K562 (cell line): Measurements from ENCODE around the gene CCDC9B. TPM values are rescaled to one million over a fixed set of nuclear protein-coding genes. Genes with fewer than 3 reads are reported as not detected.

Source experiments
- ASH1L ChIP-seq: fragments of 450-650 bp; IDR thresholded peaks from 2 replicates; pipeline ENCODE4 v1.6.1; 2018; ENCODE audit warnings: borderline replicate concordance, mild to moderate bottlenecking, low read depth; ENCODE audit not compliant: partially characterized antibody
- CGGBP1 ChIP-seq: fragments of 250-450 bp; sonication (Bioruptor Pico); IDR thresholded peaks from 2 replicates; pipeline ENCODE4 v1.9.0; 2021; ENCODE audit warnings: mild to moderate bottlenecking
- CHD4 ChIP-seq: fragments of 200-600 bp; sonication (generic); IDR thresholded peaks from 3 replicates; pipeline ENCODE4 v1.6.1; 2012; ENCODE audit warnings: low read depth, mild to moderate bottlenecking, mixed read lengths, low read length, inconsistent platforms; ENCODE audit not compliant: insufficient read depth, insufficient replicate concordance, poor library complexity, severe bottlenecking
- DACH1 ChIP-seq: fragments of 450-650 bp; IDR thresholded peaks from 2 replicates; pipeline ENCODE4 v1.6.1; 2018; ENCODE audit not compliant: partially characterized antibody
- ESRRB ChIP-seq: fragments of 250-450 bp; sonication (Bioruptor Pico); IDR thresholded peaks from 2 replicates; pipeline ENCODE4 v1.5.0; 2020; ENCODE audit warnings: mild to moderate bottlenecking, moderate library complexity, borderline replicate concordance
- NCOA6 ChIP-seq: fragments of 450-650 bp; IDR thresholded peaks from 2 replicates; pipeline ENCODE4 v1.6.1; 2017; ENCODE audit warnings: mild to moderate bottlenecking
- PBX2 ChIP-seq, 2 experiments: IDR thresholded peaks in 1 of 2; conservative IDR thresholded peaks in 1 of 2; 2 replicates each; pipeline ENCODE4 v1.6.1; 2016; ENCODE audit warnings: low read depth in 2 of 2, mild to moderate bottlenecking in 1 of 2, missing compliant biosample characterization in 1 of 2, missing genetic modification characterization in 1 of 2, moderate library complexity in 1 of 2
- PHB2 ChIP-seq: fragments of 450-650 bp; IDR thresholded peaks from 2 replicates; pipeline ENCODE4 v1.6.1; 2017; ENCODE audit warnings: low read depth
- RBM15 ChIP-seq: fragments of 200-400 bp; formaldehyde crosslinking; IDR thresholded peaks from 2 replicates; pipeline ENCODE4 v1.6.1; 2018; ENCODE audit warnings: mild to moderate bottlenecking, low read length, moderate library complexity; ENCODE audit not compliant: insufficient read depth
- ZNF224 ChIP-seq: sonication (generic); formaldehyde crosslinking; IDR thresholded peaks from 2 replicates; pipeline ENCODE4 v1.8.0; 2022; ENCODE audit warnings: mild to moderate bottlenecking, missing genetic modification reagents
- ZNF57 ChIP-seq: fragments of 450-650 bp; formaldehyde crosslinking; IDR thresholded peaks from 2 replicates; pipeline ENCODE4 v1.4.0; 2020; ENCODE audit warnings: mild to moderate bottlenecking, moderate library complexity
- ZNF780A ChIP-seq: fragments of 250-450 bp; sonication (Bioruptor Pico); IDR thresholded peaks from 2 replicates; pipeline ENCODE4 v1.5.0; 2021; ENCODE audit warnings: mild to moderate bottlenecking
- ZNF785 ChIP-seq: fragments of 250-450 bp; sonication (Bioruptor Pico); IDR thresholded peaks from 2 replicates; pipeline ENCODE4 v1.4.0; 2020; ENCODE audit warnings: mild to moderate bottlenecking
- ZNF79 ChIP-seq: fragments of 250-450 bp; sonication (Bioruptor Pico); IDR thresholded peaks from 2 replicates; pipeline ENCODE4 v1.4.0; 2020; ENCODE audit warnings: low read depth, mild to moderate bottlenecking, moderate library complexity
- polyA plus RNA-seq, 8 experiments: library from polyadenylated mRNA; depleted of rRNA in 4 of 8; stranded (reverse) in 5 of 8; unstranded in 3 of 8; fragments of >200 nt; fragmentation: Nextera tagmentation in 2 of 8; fragmentation: Illumina TruSeq in 1 of 8; extraction: Ambion mirVana in 2 of 8; extraction: Trizol in 1 of 8; gene quantifications; 2 replicates each; pipeline versions ENCODE4 v1.2.1 to v1.2.3, GENCODE V29; 2011 to 2014; ENCODE audit warnings: inconsistent platforms in 1 of 8, missing spikeins in 1 of 8
- total RNA-seq, 7 experiments: library from RNA; depleted of rRNA in 6 of 7; stranded (reverse); fragments of >200 nt in 6 of 7; fragmentation: Illumina TruSeq in 2 of 7; extraction: Trizol in 2 of 7; gene quantifications; 2 replicates each; pipeline versions ENCODE4 v1.2.1 to v1.2.3, GENCODE V29; 2011 to 2021; ENCODE audit warnings: low replicate concordance in 1 of 7

CCDC9B gene
- total and polyA plus RNA-seq, 9 of the 15 experiments (the other 6 are each of a cell fraction or from before 2014, with no cell fraction given): 0.01 to 0.47 (median 0.15) TPM; not detected in 1

- TF ChIP-seq PBX2 (CRISPR knock-in tag; IDR thresholded peaks at IDR 0.05; ENCODE audit: low read depth): no peak
- TF ChIP-seq PBX2 (tag; conservative IDR thresholded peaks at IDR 0.05; ENCODE audit: low read depth): peak; percentile 19; the same call in 1 of the 2 replicates
- no peak for TF ChIP-seq ESRRB (CRISPR knock-in tag)
- no peak for TF ChIP-seq CGGBP1 (CRISPR knock-in tag)
- no peak for TF ChIP-seq ZNF785 (CRISPR knock-in tag)
- TF ChIP-seq ZNF780A (CRISPR knock-in tag): no peak
- TF ChIP-seq PHB2: no peak
- no peak for TF ChIP-seq CHD4
- no peak for TF ChIP-seq ZNF57 (CRISPR knock-in tag)
- TF ChIP-seq ZNF79: no peak
- no peak for TF ChIP-seq NCOA6
- TF ChIP-seq RBM15: no peak
- TF ChIP-seq ASH1L: no peak
- no peak for TF ChIP-seq ZNF224
- TF ChIP-seq DACH1: no peak
Measured at GRCh38 chr15:40330368-40330836, 10.3 kb downstream of the CCDC9B start (continued).
